KMS-11 (cell line): Measurements from ENCODE around the gene FAM163B.

Source experiments
- H2AFZ ChIP-seq: fragments of 200-600 bp; sonication (generic); 2 replicates; pipeline ENCODE4 v1.6.1; 2016; ENCODE audit warnings: antibody characterized with exemption, mixed run types, low read depth
- H3K27ac ChIP-seq: fragments of 200-600 bp; sonication (generic); 2 replicates; pipeline ENCODE4 v1.6.1; 2016; ENCODE audit warnings: mild to moderate bottlenecking, mixed run types
- H3K27me3 ChIP-seq: fragments of 200-600 bp; sonication (generic); 2 replicates; pipeline ENCODE4 v1.6.1; 2017; ENCODE audit warnings: mild to moderate bottlenecking, low read depth, mixed run types, moderate library complexity; ENCODE audit not compliant: insufficient read depth
- H3K36me3 ChIP-seq: fragments of 200-600 bp; sonication (generic); 2 replicates; pipeline ENCODE4 v1.6.1; 2017; ENCODE audit warnings: mild to moderate bottlenecking, mixed run types; ENCODE audit not compliant: insufficient read depth
- H3K4me1 ChIP-seq: fragments of 200-600 bp; sonication (generic); 2 replicates; pipeline ENCODE4 v1.6.1; 2016; ENCODE audit warnings: mild to moderate bottlenecking, low read depth, mixed run types; ENCODE audit not compliant: poor library complexity, severe bottlenecking
- H3K4me2 ChIP-seq: fragments of 200-600 bp; sonication (generic); 2 replicates; pipeline ENCODE4 v1.7.0; 2016; ENCODE audit warnings: mild to moderate bottlenecking, mixed run types
- H3K4me3 ChIP-seq: fragments of 200-600 bp; sonication (generic); IDR thresholded peaks from 2 replicates; pipeline ENCODE4 v1.6.1; 2017; ENCODE audit warnings: low read depth, low read length, mixed read lengths; ENCODE audit not compliant: insufficient read depth
- H3K79me2 ChIP-seq: fragments of 200-600 bp; sonication (generic); 2 replicates; pipeline ENCODE4 v1.6.1; 2016; ENCODE audit warnings: low read depth, mixed run types; ENCODE audit not compliant: insufficient read depth
- H3K9ac ChIP-seq: fragments of 200-600 bp; sonication (generic); 2 replicates; pipeline ENCODE4 v1.6.1; 2016; ENCODE audit warnings: mild to moderate bottlenecking, mixed run types
- H4K20me1 ChIP-seq: fragments of 200-600 bp; sonication (generic); 2 replicates; pipeline ENCODE4 v1.6.1; 2016; ENCODE audit warnings: mild to moderate bottlenecking, mixed run types; ENCODE audit not compliant: insufficient read depth
- TF ChIP-seq, protein P1 (sequence below): fragments of 200-600 bp; sonication (generic); conservative IDR thresholded peaks from 2 replicates; pipeline ENCODE4 v1.6.1; 2017; ENCODE audit warnings: low read depth, mild to moderate bottlenecking, antibody characterized with exemption, low read length, moderate library complexity, mixed read lengths

Gene FAM163B

GRCh38 chr9:133607381-133607780 is 1.8 kb downstream of the FAM163B start:
- Histone ChIP-seq H3K9ac (no peak overlapping the region), H3K79me2 (no peaks in the 10 kb centered on the region)

DNA sequence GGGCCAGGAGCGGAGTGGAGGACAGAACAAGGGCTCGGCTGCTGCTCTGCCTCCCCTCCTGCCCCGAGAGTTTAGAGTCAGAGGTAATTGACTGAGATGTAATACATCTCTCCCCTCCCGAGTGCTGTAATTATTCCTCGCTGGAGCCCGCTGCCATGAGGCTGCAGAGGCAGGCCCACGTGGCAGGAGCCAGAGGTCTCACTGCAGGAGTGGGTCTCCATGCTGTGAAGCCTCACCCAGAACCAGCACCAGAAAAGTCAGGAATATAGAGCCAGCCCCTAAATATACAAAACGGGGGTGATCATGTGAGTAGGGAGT is 2.5 kb downstream of the FAM163B start:
- H3K4me2 ChIP-seq = no peak overlapping the region
- H4K20me1 ChIP-seq = no peaks in the 10 kb centered on the region
- TF ChIP-seq, protein P1, sequence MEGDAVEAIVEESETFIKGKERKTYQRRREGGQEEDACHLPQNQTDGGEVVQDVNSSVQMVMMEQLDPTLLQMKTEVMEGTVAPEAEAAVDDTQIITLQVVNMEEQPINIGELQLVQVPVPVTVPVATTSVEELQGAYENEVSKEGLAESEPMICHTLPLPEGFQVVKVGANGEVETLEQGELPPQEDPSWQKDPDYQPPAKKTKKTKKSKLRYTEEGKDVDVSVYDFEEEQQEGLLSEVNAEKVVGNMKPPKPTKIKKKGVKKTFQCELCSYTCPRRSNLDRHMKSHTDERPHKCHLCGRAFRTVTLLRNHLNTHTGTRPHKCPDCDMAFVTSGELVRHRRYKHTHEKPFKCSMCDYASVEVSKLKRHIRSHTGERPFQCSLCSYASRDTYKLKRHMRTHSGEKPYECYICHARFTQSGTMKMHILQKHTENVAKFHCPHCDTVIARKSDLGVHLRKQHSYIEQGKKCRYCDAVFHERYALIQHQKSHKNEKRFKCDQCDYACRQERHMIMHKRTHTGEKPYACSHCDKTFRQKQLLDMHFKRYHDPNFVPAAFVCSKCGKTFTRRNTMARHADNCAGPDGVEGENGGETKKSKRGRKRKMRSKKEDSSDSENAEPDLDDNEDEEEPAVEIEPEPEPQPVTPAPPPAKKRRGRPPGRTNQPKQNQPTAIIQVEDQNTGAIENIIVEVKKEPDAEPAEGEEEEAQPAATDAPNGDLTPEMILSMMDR = no peak
- no peak overlapping the region for H3K4me3 ChIP-seq
- H3K4me1 ChIP-seq = no peaks in the 10 kb centered on the region
- peaks cover 74% of the 10 kb centered on the region for H3K27me3 ChIP-seq
- no peaks in the 10 kb centered on the region for H3K79me2 ChIP-seq
- no peak overlapping the region for H3K9ac ChIP-seq
- no peaks in the 10 kb centered on the region for H3K36me3 ChIP-seq
- no peak overlapping the region for H2AFZ ChIP-seq
- no peak overlapping the region for H3K27ac ChIP-seq

More at GRCh38 chr9:133607381-133607780, 1.8 kb downstream of the FAM163B start:
- Histone ChIP-seq H3K4me3 (no peak overlapping the region), H4K20me1 (no peaks in the 10 kb centered on the region), H3K27ac (no peak overlapping the region), H3K27me3 (peaks cover 77% of the 10 kb centered on the region), H3K4me2 (no peak overlapping the region), H2AFZ (no peak overlapping the region), H3K4me1 (no peaks in the 10 kb centered on the region), H3K36me3 (no peaks in the 10 kb centered on the region)
- TF ChIP-seq, protein P1 = no peak

GRCh38 chr9:133605856-133606707 is 3.1 kb downstream of the FAM163B start:
- no peak overlapping the region for H3K9ac ChIP-seq
- TF ChIP-seq, protein P1 = no peak
- no peak overlapping the region for H3K4me3 ChIP-seq
- peaks cover 72% of the 10 kb centered on the region for H3K27me3 ChIP-seq
- no peak overlapping the region for H3K4me2 ChIP-seq
- H3K4me1 ChIP-seq = no peaks in the 10 kb centered on the region
- H2AFZ ChIP-seq = no peak overlapping the region
- no peak overlapping the region for H3K27ac ChIP-seq
- H3K79me2 ChIP-seq = no peaks in the 10 kb centered on the region
- H3K36me3 ChIP-seq = no peaks in the 10 kb centered on the region
- no peaks in the 10 kb centered on the region for H4K20me1 ChIP-seq

GRCh38 chr9:133605446-133605845 is 3.7 kb downstream of the FAM163B start:
- Histone ChIP-seq H3K79me2 (no peaks in the 10 kb centered on the region), H3K27ac (no peak overlapping the region), H3K4me3 (no peak overlapping the region), H4K20me1 (no peaks in the 10 kb centered on the region), H2AFZ (no peak overlapping the region), H3K4me2 (no peak overlapping the region), H3K27me3 (peaks cover 70% of the 10 kb centered on the region), H3K4me1 (no peaks in the 10 kb centered on the region), H3K9ac (no peak overlapping the region), H3K36me3 (no peaks in the 10 kb centered on the region)
- TF ChIP-seq, protein P1 = no peak
